ENCODE data around the gene NUTM2F. TPM values are rescaled to one million over a fixed set of nuclear protein-coding genes. Genes with fewer than 3 reads are reported as not detected.
"Not testable (repeated sequence)": the region's sequence is repeated elsewhere in the genome, so short reads cannot be mapped to it uniquely, and the experiment has no call there.

Gene NUTM2F
- total and polyA plus RNA-seq, 2 donors (not counting 1 experiment from before 2014, with no cell fraction given): not detected

GRCh38 chr9:94340750-94341149 is 12.3 kb upstream of the NUTM2F start:
- H3K9me3 Mint-ChIP-seq (ENCODE audit: insufficient read depth); H3K4me2 ChIP-seq (replicated peaks; ENCODE audit: low read depth, low read length, poor library complexity, severe bottlenecking); H2AFZ ChIP-seq (ENCODE audit: insufficient read depth, low read depth, low read length, poor library complexity, severe bottlenecking); CTCF ChIA-PET; H3K4me3 ChIP-seq (ENCODE audit: control extremely low read depth in 1 of 5, extremely low read depth in 1 of 5, insufficient read depth in 1 of 5, low read depth in 2 of 5, low read length in 4 of 5); H4K20me1 ChIP-seq (ENCODE audit: control insufficient read depth, insufficient read depth, low read length, poor library complexity, severe bottlenecking); H3K4me3 Mint-ChIP-seq; H3K4me1 ChIP-seq (ENCODE audit: control insufficient read depth in 2 of 2, insufficient read depth in 2 of 2, low read length in 2 of 2); ATAC-seq (ENCODE audit: low read depth); H3K27ac ChIP-seq (ENCODE audit: low read length in 2 of 2); H3K9me3 ChIP-seq (ENCODE audit: control extremely low read depth in 1 of 3, control insufficient read depth in 2 of 3, insufficient read depth in 1 of 3, low read length in 2 of 3); H3K27ac Mint-ChIP-seq; POLR2A ChIA-PET; intact Hi-C loops (cut with micrococcal nuclease); DNase-seq; H3K79me2 ChIP-seq (ENCODE audit: control insufficient read depth, insufficient read depth, low read length); H3K4me1 Mint-ChIP-seq; H3K27me3 ChIP-seq (replicated peaks in 1 of 4; ENCODE audit: control extremely low read depth in 1 of 4, control insufficient read depth in 3 of 4, insufficient read depth in 4 of 4, low read length in 3 of 4); H3K27me3 Mint-ChIP-seq; H3K36me3 ChIP-seq (replicated peaks in 1 of 2; ENCODE audit: control extremely low read depth in 1 of 2, control insufficient read depth in 1 of 2, extremely low read depth in 1 of 2, insufficient read depth in 2 of 2, low read length in 1 of 2); H3K9ac ChIP-seq (ENCODE audit: low read length): not testable (repeated sequence)
- no CpG with 5 or more reads among the region's 6 CpGs for WGBS (ENCODE audit: insufficient coverage)

GRCh38 chr9:94339657-94340056 is 11.2 kb upstream of the NUTM2F start:
- H3K27me3 ChIP-seq (replicated peaks in 1 of 4; ENCODE audit: control extremely low read depth in 1 of 4, control insufficient read depth in 3 of 4, insufficient read depth in 4 of 4, low read length in 3 of 4); H3K9me3 Mint-ChIP-seq (ENCODE audit: insufficient read depth); H3K4me2 ChIP-seq (replicated peaks; ENCODE audit: low read depth, low read length, poor library complexity, severe bottlenecking); H3K36me3 ChIP-seq (replicated peaks in 1 of 2; ENCODE audit: control extremely low read depth in 1 of 2, control insufficient read depth in 1 of 2, extremely low read depth in 1 of 2, insufficient read depth in 2 of 2, low read length in 1 of 2); intact Hi-C loops (cut with micrococcal nuclease); ATAC-seq (ENCODE audit: low read depth); H3K27ac ChIP-seq (ENCODE audit: low read length in 2 of 2); H3K27me3 Mint-ChIP-seq; CTCF ChIA-PET; H4K20me1 ChIP-seq (ENCODE audit: control insufficient read depth, insufficient read depth, low read length, poor library complexity, severe bottlenecking); H3K4me3 Mint-ChIP-seq; H3K9me3 ChIP-seq (ENCODE audit: control extremely low read depth in 1 of 3, control insufficient read depth in 2 of 3, insufficient read depth in 1 of 3, low read length in 2 of 3); H3K79me2 ChIP-seq (ENCODE audit: control insufficient read depth, insufficient read depth, low read length); H3K4me1 Mint-ChIP-seq; H3K4me1 ChIP-seq (ENCODE audit: control insufficient read depth in 2 of 2, insufficient read depth in 2 of 2, low read length in 2 of 2); H2AFZ ChIP-seq (ENCODE audit: insufficient read depth, low read depth, low read length, poor library complexity, severe bottlenecking); H3K27ac Mint-ChIP-seq; POLR2A ChIA-PET; DNase-seq; H3K9ac ChIP-seq (ENCODE audit: low read length); H3K4me3 ChIP-seq (ENCODE audit: control extremely low read depth in 1 of 5, extremely low read depth in 1 of 5, insufficient read depth in 1 of 5, low read depth in 2 of 5, low read length in 4 of 5): not testable (repeated sequence)
- no CpG with 5 or more reads among the region's 6 CpGs for WGBS (ENCODE audit: insufficient coverage)

DNA sequence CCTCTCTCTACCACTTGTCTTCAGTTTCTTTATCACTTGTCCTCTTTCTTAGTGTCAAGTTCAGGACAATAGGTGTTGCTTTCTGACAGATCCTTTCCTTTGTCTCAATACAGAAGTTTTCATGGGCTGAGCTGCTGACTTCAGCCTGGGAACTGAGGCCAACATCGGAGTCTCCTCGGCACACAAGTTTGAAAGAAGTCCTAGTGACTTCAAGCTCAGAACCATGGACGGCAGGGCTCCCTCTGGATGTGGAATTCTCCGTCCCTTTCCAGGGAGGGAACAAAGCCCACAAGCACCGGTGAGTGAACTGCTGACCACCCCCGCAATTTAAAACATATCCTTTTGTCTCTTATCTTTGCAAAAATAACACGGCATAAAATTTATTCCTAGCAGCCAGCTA is 10.3 kb upstream of the NUTM2F start:
- H3K9ac ChIP-seq (ENCODE audit: low read length); H3K79me2 ChIP-seq (ENCODE audit: control insufficient read depth, insufficient read depth, low read length); ATAC-seq (ENCODE audit: low read depth); H3K4me3 ChIP-seq (ENCODE audit: control extremely low read depth in 1 of 5, extremely low read depth in 1 of 5, insufficient read depth in 1 of 5, low read depth in 2 of 5, low read length in 4 of 5); POLR2A ChIA-PET; H3K4me3 Mint-ChIP-seq; H3K27me3 Mint-ChIP-seq; H3K27ac Mint-ChIP-seq; H3K4me1 Mint-ChIP-seq; intact Hi-C loops (cut with micrococcal nuclease); CTCF ChIA-PET; H4K20me1 ChIP-seq (ENCODE audit: control insufficient read depth, insufficient read depth, low read length, poor library complexity, severe bottlenecking); H3K36me3 ChIP-seq (replicated peaks in 1 of 2; ENCODE audit: control extremely low read depth in 1 of 2, control insufficient read depth in 1 of 2, extremely low read depth in 1 of 2, insufficient read depth in 2 of 2, low read length in 1 of 2); H3K27me3 ChIP-seq (replicated peaks in 1 of 4; ENCODE audit: control extremely low read depth in 1 of 4, control insufficient read depth in 3 of 4, insufficient read depth in 4 of 4, low read length in 3 of 4); H3K9me3 ChIP-seq (ENCODE audit: control extremely low read depth in 1 of 3, control insufficient read depth in 2 of 3, insufficient read depth in 1 of 3, low read length in 2 of 3); H3K27ac ChIP-seq (ENCODE audit: low read length in 2 of 2); H2AFZ ChIP-seq (ENCODE audit: insufficient read depth, low read depth, low read length, poor library complexity, severe bottlenecking); H3K4me2 ChIP-seq (replicated peaks; ENCODE audit: low read depth, low read length, poor library complexity, severe bottlenecking); H3K4me1 ChIP-seq (ENCODE audit: control insufficient read depth in 2 of 2, insufficient read depth in 2 of 2, low read length in 2 of 2); H3K9me3 Mint-ChIP-seq (ENCODE audit: insufficient read depth); DNase-seq: not testable (repeated sequence)
- 100% methylated on average over 3 of the region's 7 CpGs for WGBS (ENCODE audit: insufficient coverage)

GRCh38 chr9:94336445-94336844 is 8.0 kb upstream of the NUTM2F start:
- H3K4me3 ChIP-seq (ENCODE audit: control extremely low read depth in 1 of 5, extremely low read depth in 1 of 5, insufficient read depth in 1 of 5, low read depth in 2 of 5, low read length in 4 of 5); intact Hi-C loops (cut with micrococcal nuclease); CTCF ChIA-PET; POLR2A ChIA-PET; H3K9me3 Mint-ChIP-seq (ENCODE audit: insufficient read depth); DNase-seq; H3K79me2 ChIP-seq (ENCODE audit: control insufficient read depth, insufficient read depth, low read length); H3K4me1 ChIP-seq (ENCODE audit: control insufficient read depth in 2 of 2, insufficient read depth in 2 of 2, low read length in 2 of 2); H3K9ac ChIP-seq (ENCODE audit: low read length); H3K27me3 ChIP-seq (replicated peaks in 1 of 4; ENCODE audit: control extremely low read depth in 1 of 4, control insufficient read depth in 3 of 4, insufficient read depth in 4 of 4, low read length in 3 of 4); H3K9me3 ChIP-seq (ENCODE audit: control extremely low read depth in 1 of 3, control insufficient read depth in 2 of 3, insufficient read depth in 1 of 3, low read length in 2 of 3); H3K4me1 Mint-ChIP-seq; H3K4me3 Mint-ChIP-seq; ATAC-seq (ENCODE audit: low read depth); H3K4me2 ChIP-seq (replicated peaks; ENCODE audit: low read depth, low read length, poor library complexity, severe bottlenecking); H3K36me3 ChIP-seq (replicated peaks in 1 of 2; ENCODE audit: control extremely low read depth in 1 of 2, control insufficient read depth in 1 of 2, extremely low read depth in 1 of 2, insufficient read depth in 2 of 2, low read length in 1 of 2); H4K20me1 ChIP-seq (ENCODE audit: control insufficient read depth, insufficient read depth, low read length, poor library complexity, severe bottlenecking); H3K27me3 Mint-ChIP-seq; H2AFZ ChIP-seq (ENCODE audit: insufficient read depth, low read depth, low read length, poor library complexity, severe bottlenecking); H3K27ac ChIP-seq (ENCODE audit: low read length in 2 of 2); H3K27ac Mint-ChIP-seq: not testable (repeated sequence)
- WGBS (ENCODE audit: insufficient coverage): no CpG with 5 or more reads among the region's 4 CpGs

All from B cell (primary cell).